Fibroblast of lung (primary cell): ENCODE measurements around the gene RNGTT.

Source experiments
- EZH2 ChIP-seq: IDR thresholded peaks from 2 replicates; pipeline ENCODE4 v1.5.1; 2012; ENCODE audit warnings: low read length, control low read depth, mild to moderate bottlenecking; ENCODE audit errors: missing control alignments
- TF ChIP-seq, protein P1 (sequence below), 2 donors: IDR thresholded peaks in 1 of 2; conservative IDR thresholded peaks in 1 of 2; 1 replicate in 1 of 2; 2 replicates in 1 of 2; pipeline ENCODE4 v1.5.1; 2011 to 2012; ENCODE audit warnings: low read length in 2 of 2, control low read depth in 1 of 2, inconsistent platforms in 1 of 2, low read depth in 1 of 2, mild to moderate bottlenecking in 1 of 2

DNA sequence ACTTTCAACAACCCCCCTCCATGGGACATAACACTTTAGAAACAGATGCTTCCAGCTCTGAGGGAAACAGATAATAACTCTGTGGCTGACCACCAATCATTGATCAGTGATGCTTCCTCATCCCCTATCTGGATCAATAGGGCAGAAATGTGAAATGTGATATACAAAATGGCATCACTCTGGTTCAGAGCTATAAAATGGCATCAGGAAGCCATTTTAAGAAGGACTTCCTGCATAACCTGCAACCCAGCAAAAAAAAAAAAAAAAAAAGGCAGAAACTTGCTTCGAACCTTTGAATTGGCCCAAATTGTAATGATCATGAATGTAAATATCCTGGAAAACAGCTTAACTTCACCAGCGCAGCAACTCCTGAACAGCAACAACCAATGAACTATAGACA is 48.0 kb upstream of the RNGTT start:
- TF ChIP-seq, protein P1, sequence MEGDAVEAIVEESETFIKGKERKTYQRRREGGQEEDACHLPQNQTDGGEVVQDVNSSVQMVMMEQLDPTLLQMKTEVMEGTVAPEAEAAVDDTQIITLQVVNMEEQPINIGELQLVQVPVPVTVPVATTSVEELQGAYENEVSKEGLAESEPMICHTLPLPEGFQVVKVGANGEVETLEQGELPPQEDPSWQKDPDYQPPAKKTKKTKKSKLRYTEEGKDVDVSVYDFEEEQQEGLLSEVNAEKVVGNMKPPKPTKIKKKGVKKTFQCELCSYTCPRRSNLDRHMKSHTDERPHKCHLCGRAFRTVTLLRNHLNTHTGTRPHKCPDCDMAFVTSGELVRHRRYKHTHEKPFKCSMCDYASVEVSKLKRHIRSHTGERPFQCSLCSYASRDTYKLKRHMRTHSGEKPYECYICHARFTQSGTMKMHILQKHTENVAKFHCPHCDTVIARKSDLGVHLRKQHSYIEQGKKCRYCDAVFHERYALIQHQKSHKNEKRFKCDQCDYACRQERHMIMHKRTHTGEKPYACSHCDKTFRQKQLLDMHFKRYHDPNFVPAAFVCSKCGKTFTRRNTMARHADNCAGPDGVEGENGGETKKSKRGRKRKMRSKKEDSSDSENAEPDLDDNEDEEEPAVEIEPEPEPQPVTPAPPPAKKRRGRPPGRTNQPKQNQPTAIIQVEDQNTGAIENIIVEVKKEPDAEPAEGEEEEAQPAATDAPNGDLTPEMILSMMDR (conservative IDR thresholded peaks at IDR 0.05 in 1 of 2, IDR thresholded peaks at IDR 0.05 in 1 of 2; ENCODE audit: low read depth in 1 of 2, low read length in 2 of 2), result no peak
- TF ChIP-seq EZH2, result no peak
